PFSK-1 (cell line): Measurements from ENCODE around the gene U2SURP.

Source experiments
- FOXP2 ChIP-seq: optimal IDR thresholded peaks from 2 replicates; pipeline ENCODE3; 2011; ENCODE audit warnings: borderline replicate concordance, control low read depth, inconsistent platforms; ENCODE audit not compliant: insufficient read depth; ENCODE audit errors: extremely low read length, extremely low read depth
- POLR2AphosphoS5 ChIP-seq: IDR thresholded peaks from 2 replicates; pipeline ENCODE4 v1.6.1; 2012; ENCODE audit warnings: low read depth, mild to moderate bottlenecking, control low read depth, low read length, moderate library complexity
- REST ChIP-seq, 2 experiments: IDR thresholded peaks; 2 replicates each; pipeline versions ENCODE4 v1.6.1 to v1.8.0; 2011 to 2012; ENCODE audit warnings: low read depth in 2 of 2, low read length in 2 of 2, control low read depth in 1 of 2, inconsistent platforms in 1 of 2, mild to moderate bottlenecking in 1 of 2, moderate library complexity in 1 of 2; ENCODE audit not compliant: insufficient read depth in 1 of 2
- SIN3A ChIP-seq: IDR thresholded peaks from 2 replicates; pipeline ENCODE4 v1.6.1; 2012; ENCODE audit warnings: mild to moderate bottlenecking, low read length, moderate library complexity, borderline replicate concordance; ENCODE audit not compliant: insufficient read depth
- TAF1 ChIP-seq: IDR thresholded peaks from 2 replicates; pipeline ENCODE4 v1.6.1; 2012; ENCODE audit warnings: low read length, control low read depth, borderline replicate concordance; ENCODE audit not compliant: insufficient read depth

GRCh38 chr3:142975316-142975995, 25.9 kb upstream of the U2SURP start:
- TF ChIP-seq TAF1 (no peak), POLR2AphosphoS5 (no peak), REST (IDR thresholded peaks at IDR 0.05; ENCODE audit: insufficient read depth in 1 of 2, low read depth in 2 of 2, low read length in 2 of 2) (no peak), SIN3A (no peak), FOXP2 (no peak)
